ENCODE measurements around the gene RUNX1. TPM values are rescaled to one million over a fixed set of nuclear protein-coding genes. Genes with fewer than 3 reads are reported as not detected.
"Not testable (repeated sequence)": the region's sequence is repeated elsewhere in the genome, so short reads cannot be mapped to it uniquely, and the experiment has no call there.

The RUNX1 gene
- total RNA-seq, 2 donors from 2014 or later: 3.8 to 7.6 TPM

GRCh38 chr21:34808569-34809204 is 240.4 kb downstream of the RUNX1 start:
- Histone ChIP-seq H3K27ac (no peak overlapping the region), H3K4me3 (no peak overlapping the region), H3K27me3 (no peaks in the 10 kb centered on the region), H3K36me3 (no peaks in the 10 kb centered on the region), H3K9me3 (peaks cover 0 to 5% of the 10 kb centered on the region in 2 donors), H3K4me1 (no peaks in the 10 kb centered on the region)
- no peak for DNase-seq (ENCODE audit: low spot score)
- TF ChIP-seq, protein P1, sequence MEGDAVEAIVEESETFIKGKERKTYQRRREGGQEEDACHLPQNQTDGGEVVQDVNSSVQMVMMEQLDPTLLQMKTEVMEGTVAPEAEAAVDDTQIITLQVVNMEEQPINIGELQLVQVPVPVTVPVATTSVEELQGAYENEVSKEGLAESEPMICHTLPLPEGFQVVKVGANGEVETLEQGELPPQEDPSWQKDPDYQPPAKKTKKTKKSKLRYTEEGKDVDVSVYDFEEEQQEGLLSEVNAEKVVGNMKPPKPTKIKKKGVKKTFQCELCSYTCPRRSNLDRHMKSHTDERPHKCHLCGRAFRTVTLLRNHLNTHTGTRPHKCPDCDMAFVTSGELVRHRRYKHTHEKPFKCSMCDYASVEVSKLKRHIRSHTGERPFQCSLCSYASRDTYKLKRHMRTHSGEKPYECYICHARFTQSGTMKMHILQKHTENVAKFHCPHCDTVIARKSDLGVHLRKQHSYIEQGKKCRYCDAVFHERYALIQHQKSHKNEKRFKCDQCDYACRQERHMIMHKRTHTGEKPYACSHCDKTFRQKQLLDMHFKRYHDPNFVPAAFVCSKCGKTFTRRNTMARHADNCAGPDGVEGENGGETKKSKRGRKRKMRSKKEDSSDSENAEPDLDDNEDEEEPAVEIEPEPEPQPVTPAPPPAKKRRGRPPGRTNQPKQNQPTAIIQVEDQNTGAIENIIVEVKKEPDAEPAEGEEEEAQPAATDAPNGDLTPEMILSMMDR (IDR thresholded peaks at IDR 0.05): no peak

DNA sequence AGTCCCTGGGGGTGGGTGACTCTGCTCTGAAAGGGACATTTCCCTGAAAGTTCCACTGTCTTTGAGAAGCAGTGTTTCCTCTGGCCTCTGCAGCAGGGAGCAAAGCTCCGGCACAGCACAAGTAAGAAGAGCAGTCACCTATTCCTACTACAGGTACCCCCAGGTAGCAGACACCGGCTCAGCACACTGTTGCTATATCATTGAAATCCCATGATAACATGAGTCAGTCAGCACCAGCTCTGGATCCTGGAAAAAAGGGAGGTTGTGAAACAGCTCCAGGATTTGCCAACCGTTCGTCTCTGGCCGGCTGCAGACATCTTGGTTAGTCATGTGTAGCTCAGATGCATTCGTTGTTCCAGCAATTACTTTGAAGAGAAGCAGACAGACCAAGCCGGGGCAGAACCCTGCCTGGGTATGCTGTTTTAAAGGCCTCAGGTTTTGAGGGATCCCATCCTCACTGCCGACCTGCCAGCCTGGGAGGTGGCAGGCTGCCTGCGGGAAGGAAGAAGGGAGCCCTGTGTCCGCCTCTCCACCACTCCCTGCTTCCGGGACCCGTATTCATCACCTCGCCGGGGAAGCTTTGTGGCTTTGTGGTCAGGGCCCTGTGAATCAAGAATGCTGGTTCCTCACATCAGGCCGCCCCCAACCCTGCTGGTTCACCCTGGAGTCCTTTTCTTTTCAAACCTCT is 241.1 kb downstream of the RUNX1 start:
- Histone ChIP-seq H3K36me3 (no peaks in the 10 kb centered on the region), H3K4me3 (no peak overlapping the region), H3K27me3 (no peaks in the 10 kb centered on the region), H3K4me1 (no peaks in the 10 kb centered on the region), H3K9me3 (peaks cover 0 to 5% of the 10 kb centered on the region in 2 donors), H3K27ac (peak overlapping the region in 1 of 2 donors; percentile 26)
- TF ChIP-seq, protein P1 (IDR thresholded peaks at IDR 0.05): no peak
- DNase-seq (ENCODE audit: low spot score): peak; percentile 77

- peak overlapping the region in 1 of 2 donors; percentile 26 for H3K27ac ChIP-seq
- H3K4me1 ChIP-seq: no peaks in the 10 kb centered on the region
- H3K9me3 ChIP-seq: peaks cover 0 to 5% of the 10 kb centered on the region in 2 donors
- no peak for DNase-seq (ENCODE audit: low spot score)
- no peaks in the 10 kb centered on the region for H3K36me3 ChIP-seq
- TF ChIP-seq, protein P1 (IDR thresholded peaks at IDR 0.05): no peak
- H3K27me3 ChIP-seq: no peaks in the 10 kb centered on the region
- H3K4me3 ChIP-seq: no peak overlapping the region
Observed at GRCh38 chr21:34807146-34807880, 241.8 kb downstream of the RUNX1 start.

GRCh38 chr21:34806423-34806822 is 242.7 kb downstream of the RUNX1 start:
- Histone ChIP-seq H3K4me3 (no peak overlapping the region), H3K27ac (no peak overlapping the region), H3K4me1 (no peaks in the 10 kb centered on the region), H3K9me3 (peaks cover 0 to 5% of the 10 kb centered on the region in 2 donors), H3K36me3 (no peaks in the 10 kb centered on the region), H3K27me3 (no peaks in the 10 kb centered on the region)
- TF ChIP-seq, protein P1 (IDR thresholded peaks at IDR 0.05): no peak
- DNase-seq (ENCODE audit: low spot score): no peak

GRCh38 chr21:34805157-34805556 is 243.9 kb downstream of the RUNX1 start:
- H3K27ac ChIP-seq: no peak overlapping the region
- H3K27me3 ChIP-seq: no peaks in the 10 kb centered on the region
- H3K9me3 ChIP-seq: peaks cover 0 to 5% of the 10 kb centered on the region in 2 donors
- no peaks in the 10 kb centered on the region for H3K4me1 ChIP-seq
- H3K4me3 ChIP-seq: no peak overlapping the region
- H3K36me3 ChIP-seq: no peaks in the 10 kb centered on the region
- no peak for DNase-seq (ENCODE audit: low spot score)
- TF ChIP-seq, protein P1 (IDR thresholded peaks at IDR 0.05): no peak

GRCh38 chr21:34804584-34804983 is 244.5 kb downstream of the RUNX1 start:
- H3K4me1 ChIP-seq; H3K36me3 ChIP-seq; H3K27ac ChIP-seq; DNase-seq (ENCODE audit: low spot score); H3K27me3 ChIP-seq; H3K4me3 ChIP-seq; H3K9me3 ChIP-seq: not testable (repeated sequence)

All from right atrium auricular region (tissue), 2 donors.